NAMALWA (cell line): Measurements from ENCODE around the gene TACC3.
"Not testable (repeated sequence)": the region's sequence is repeated elsewhere in the genome, so short reads cannot be mapped to it uniquely, and the experiment has no call there.

Experiments used
- DNase-seq: peaks from one replicate; pipeline ENCODE4 v3.0.0-alpha.2; 2015; ENCODE audit warnings: low spot score

Gene TACC3

DNA sequence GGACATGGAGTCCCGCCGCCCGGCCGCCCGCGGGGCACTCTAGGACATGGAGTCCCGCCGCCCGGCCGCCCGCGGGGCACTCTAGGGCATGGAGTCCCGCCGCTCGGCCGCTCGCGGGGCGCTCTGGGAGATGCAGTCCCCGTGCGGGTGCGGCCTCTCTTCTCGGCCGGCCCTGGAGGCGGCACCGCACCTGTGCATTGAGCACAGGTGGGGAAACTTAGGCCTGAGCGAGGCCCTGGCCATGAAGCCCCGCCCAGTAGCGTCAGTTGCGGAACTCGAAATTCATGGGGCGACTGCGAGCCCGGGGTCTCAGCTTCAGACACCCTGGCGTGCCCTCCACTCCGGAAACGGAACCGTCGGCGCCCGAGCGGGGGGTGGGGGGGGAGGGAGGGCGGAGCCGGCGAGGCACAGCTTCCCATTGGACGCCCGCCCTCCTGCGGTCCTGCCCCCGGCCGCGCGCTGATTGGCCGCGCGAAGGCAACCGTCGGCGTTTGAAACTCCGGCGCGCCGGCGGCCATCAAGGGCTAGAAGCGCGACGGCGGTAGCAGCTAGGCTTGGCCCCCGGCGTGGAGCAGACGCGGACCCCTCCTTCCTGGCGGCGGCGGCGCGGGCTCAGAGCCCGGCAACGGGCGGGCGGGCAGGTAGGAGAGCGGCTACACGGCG, at the start of gene TACC3, which contains the start of gene TMEM129:
Gene TACC3 (plus strand): TSS at position 519 of the 663 bp plus-strand sequence. CDS start 1,901 bp downstream, outside the sequence.
Gene TMEM129 (minus strand): TSS at position 321 of the 663 bp plus-strand sequence. CDS start 486 bp downstream, outside the sequence.
- peak; percentile 97 for DNase-seq

- no peak for DNase-seq
Measured at GRCh38 chr4:1673671-1674070, 47.6 kb upstream of the TACC3 start.

DNA sequence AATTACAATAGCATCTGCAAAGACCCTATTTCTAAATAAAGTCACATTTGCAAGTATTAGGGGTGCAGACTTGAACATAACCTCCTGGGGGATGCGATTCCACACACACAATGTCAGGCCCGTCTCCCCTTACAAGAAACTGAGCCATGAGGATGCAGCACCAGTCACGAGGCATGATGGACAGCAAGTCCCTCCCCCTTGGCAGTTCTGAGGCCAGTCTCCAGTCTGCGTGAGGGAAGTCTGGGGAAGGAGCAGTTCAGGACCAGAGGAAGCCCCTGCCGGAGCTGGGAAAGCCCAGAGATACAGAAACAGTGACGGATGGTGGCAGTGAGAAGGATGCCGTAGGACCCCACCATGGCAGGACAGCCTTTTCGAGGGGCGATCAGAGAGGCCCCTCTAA, 46.6 kb upstream of the TACC3 start:
- no peak for DNase-seq

DNA sequence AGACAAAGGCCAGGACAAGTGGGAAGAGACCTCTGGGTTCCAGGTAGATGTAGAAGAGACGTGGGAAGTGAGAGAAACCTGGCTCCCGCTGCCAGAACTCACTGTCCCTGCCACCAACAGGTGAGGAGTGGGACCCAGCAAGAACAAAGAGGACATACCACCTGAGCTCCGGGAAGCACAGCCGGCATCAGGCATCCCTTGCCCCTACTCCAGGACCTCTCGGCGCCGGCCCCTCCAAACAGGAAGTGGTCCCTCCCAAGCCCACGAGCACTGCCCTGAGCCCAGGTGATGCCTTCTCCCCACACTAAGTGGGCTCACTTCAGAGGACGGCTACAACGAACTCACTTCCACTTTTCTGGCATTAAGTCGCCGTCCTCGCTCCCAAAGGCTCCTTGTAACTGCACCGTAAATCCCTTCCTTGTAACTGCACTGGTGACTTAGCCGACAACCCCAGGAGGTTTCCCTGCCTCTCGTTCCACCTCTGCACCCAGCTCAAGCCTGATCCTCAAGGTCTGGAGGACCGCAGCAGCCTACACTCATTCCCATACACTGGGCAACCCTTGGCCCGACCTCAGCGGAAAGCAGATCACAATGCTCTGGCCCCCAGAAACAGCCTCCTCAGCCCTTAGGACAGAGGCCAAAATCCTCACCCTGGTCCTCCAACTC, 46.1 kb upstream of the TACC3 start:
- DNase-seq: no peak

- DNase-seq: no peak
Measured at GRCh38 chr4:1675802-1676137, 45.6 kb upstream of the TACC3 start.

GRCh38 chr4:1676605-1677525, 44.5 kb upstream of the TACC3 start:
- DNase-seq: no peak

- DNase-seq: no peak
Measured at GRCh38 chr4:1678244-1678643, 43.1 kb upstream of the TACC3 start.

DNA sequence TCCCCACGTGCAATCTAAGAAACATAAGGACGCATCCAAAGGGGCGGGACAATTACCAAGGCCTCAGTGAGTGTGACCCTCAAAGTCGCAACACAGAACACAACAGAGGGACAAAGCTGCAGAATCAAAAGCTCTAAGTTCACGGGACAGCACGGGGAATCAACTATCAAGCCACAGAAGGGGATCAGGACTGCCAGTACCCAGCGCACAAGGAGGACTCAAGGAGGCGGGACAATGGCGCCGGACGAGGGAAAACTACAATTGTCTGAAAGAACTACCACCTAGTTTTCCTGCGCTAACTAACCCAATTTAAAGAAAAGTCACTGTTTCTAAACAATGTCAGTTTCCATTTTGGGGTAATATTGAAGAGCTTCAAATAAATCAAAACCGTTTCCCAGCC, 38.5 kb upstream of the TACC3 start:
- no peak for DNase-seq

DNA sequence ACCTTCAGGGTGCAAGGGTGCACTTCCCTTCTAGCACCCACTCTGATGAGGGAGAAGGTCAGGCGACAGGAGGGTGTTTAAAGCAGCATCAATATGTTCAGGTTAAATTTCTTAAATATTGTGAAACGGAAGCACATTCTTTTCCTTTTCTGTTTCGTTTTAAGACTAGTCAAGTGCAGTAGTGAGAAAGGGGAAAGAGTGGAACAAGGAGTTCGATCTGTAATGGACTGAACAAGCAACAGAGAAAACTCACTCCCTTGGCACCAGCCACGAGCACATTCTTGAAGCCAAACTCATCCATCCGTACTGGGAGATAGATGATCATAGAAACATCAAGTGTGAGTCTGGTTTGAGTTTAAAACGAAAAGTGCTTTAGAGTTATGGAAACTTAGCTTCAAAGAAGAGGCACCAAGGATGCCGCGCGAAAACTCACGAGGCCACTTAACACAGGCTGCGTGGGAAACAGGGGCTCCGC, 38.0 kb upstream of the TACC3 start:
- no peak for DNase-seq

GRCh38 chr4:1683736-1684505, 37.4 kb upstream of the TACC3 start, which contains the start of gene FAM53A:
Gene FAM53A (minus strand): TSS chr4:1684313. CDS start chr4:1668741, 15,572 bp downstream.
- peak; percentile 83 for DNase-seq

DNA sequence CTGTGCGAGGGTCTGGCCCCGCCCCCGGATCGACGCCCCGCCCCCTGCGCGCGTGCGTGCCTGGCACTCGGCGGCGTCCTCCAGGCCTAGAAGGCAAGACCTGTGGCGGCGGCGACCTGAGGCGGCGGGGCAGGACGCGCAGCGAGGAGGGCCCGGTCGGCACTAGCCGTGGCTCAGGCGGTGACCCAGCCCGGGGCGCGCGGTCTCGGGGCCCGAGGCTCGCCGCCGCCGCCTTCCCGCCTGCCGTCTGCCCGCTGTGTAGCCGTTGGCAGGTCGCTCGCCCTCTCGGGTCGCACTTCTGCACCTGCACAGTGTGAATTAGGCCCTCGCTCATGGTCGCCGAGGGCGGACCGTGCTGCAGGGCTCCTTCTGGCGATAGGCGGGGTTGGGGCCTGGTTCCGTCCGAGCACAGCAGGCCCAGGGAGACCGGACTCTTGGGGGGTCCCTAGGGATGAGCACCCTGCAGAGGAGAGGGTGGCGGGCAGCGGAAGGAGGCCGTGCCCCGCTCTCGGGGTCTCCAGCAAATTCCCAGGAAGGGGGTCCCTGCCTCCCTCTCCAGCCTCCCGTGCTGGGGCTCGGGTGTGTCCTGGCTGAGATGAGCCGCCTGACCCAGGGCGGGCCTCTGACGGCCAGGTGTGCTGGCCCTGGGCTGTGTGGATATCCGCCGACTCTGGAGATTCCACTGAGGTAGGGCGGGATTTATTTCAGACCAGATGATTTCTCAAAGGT, 36.7 kb upstream of the TACC3 start:
- no peak for DNase-seq

DNA sequence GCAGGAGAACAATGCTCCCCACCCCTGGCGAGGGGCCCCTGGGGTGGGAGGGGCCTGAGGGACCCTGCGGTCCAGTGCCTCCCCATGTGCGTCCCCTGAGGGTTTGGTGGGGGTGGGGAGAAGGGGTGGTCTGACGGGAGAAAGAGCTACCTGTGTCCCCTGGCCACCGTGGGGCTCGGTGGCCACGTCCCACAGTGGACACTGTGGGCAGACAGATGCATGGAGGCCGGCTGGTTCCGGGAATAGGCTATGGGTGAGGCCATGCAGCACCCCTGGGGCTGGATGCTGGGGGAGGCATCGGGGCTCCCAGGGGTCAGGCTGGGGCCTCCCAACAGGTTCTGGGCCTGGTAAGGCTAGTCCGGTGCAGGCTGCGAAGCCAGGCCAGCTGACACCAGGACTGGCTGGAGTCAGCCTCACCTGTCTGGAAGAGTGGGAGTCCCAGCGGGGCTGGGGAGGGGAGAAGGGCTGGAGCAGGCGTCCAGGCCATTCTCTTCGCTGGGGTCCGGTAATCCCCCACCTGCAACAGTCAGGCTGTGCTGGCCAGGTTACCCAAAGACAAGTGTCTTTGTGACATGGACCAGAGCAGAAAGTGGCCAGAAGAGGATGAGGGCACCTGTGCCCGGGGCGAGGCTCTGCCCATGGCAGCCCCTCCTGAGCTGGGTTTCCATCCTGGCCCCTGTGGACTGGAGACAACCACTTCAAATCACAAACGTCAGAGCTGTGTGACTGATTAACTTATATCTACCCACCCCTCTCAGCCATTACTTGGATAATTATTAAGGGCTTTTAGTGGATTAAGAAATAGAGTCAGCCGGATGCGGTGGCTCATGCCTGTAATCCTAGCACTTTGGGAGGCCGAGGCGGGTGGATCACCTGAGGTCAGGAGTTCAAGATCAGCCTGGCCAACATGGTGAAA, 35.8 kb upstream of the TACC3 start:
- DNase-seq: no peak

DNA sequence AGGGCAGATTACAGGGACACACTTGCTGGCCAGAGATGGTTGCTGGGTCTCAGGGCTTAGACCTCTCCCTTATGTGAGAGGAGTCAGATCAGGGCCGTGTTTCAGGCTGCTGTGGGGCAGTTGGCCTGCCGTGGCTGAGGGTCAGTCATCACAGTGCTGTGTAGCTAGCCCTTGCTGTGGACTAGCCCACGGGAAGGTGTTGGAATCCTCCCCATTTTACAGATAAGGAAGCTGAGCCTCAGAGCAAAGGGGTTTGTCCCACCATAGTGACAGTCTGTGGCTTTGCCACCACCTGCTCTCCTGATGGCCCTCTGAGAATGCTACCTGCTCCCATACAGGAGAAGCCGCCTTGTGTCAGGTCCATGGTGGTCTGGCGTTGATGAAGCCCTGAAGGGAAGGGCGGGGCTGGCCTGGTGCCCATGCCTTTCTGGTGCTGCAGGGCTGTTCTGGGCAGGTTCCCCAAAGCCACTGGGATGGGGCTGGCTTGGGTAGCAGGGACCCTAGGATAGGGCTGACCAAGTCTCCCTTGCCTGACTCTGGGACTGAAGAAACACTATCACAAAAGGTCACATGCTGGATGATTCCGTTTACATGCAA, 34.8 kb upstream of the TACC3 start:
- no peak for DNase-seq

- DNase-seq: no peak
Measured at GRCh38 chr4:1690698-1691097, 30.6 kb upstream of the TACC3 start.

DNA sequence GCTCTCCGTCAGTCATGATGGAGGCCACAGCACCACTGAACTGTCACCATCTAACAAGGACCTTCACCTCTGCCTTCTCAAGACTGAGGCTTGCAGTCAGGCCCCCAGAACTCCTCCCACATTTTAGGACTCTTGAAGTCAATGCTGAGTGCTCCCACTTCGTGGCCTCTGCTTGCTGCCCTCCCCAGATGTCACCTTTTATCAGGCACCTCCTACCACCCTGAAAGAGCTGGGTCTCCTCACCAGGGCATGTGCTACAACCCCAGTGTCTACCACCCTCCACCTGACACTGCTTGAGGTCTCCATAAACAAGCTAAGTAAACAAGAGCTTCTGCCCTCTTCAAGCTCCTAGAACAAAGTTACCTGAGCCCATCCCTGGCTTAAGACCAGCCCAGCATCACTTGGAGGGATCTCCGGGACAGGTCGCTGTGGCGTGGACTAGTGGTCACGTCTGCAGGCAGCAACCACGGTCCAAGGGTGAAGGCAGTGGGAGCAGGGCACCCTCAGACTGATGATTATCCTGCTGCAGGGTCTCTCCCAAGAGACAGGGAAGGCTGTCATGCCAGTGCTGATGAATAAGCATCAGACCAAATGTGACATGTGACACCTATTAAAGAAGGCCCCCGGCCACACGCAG, 29.5 kb upstream of the TACC3 start:
- no peak for DNase-seq

- peak; percentile 85 for DNase-seq
Measured at GRCh38 chr4:1693131-1693896, 28.0 kb upstream of the TACC3 start.

DNA sequence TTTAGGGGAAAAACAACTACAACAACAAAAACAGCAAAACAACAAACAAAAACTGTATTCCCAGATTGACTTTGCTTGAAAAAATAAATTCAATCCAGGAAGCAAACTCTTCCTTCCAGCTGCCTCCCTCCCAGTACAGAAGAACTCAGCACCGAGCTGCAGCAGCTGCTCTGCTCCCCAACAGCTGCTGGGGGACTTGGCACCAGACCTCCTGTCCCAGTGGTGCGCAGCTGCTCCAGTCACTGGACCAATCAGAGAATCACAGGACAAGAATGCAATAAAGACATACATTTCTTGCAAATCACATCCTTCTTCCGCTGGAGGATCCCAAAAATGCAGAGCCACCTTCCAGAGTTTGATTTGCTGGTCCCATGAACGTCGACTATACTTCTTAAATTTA, 25.4 kb upstream of the TACC3 start:
- no peak for DNase-seq

- DNase-seq: not testable (repeated sequence)
Measured at GRCh38 chr4:1701671-1702070, 19.6 kb upstream of the TACC3 start.
